Activated gamma-delta T cell (primary cell): ENCODE measurements around the gene SMARCAL1.

Source experiments
- DNase-seq: peaks from one replicate; lab custom pipeline; 2025; lab: John Stamatoyannopoulos, UW

The SMARCAL1 gene

DNA sequence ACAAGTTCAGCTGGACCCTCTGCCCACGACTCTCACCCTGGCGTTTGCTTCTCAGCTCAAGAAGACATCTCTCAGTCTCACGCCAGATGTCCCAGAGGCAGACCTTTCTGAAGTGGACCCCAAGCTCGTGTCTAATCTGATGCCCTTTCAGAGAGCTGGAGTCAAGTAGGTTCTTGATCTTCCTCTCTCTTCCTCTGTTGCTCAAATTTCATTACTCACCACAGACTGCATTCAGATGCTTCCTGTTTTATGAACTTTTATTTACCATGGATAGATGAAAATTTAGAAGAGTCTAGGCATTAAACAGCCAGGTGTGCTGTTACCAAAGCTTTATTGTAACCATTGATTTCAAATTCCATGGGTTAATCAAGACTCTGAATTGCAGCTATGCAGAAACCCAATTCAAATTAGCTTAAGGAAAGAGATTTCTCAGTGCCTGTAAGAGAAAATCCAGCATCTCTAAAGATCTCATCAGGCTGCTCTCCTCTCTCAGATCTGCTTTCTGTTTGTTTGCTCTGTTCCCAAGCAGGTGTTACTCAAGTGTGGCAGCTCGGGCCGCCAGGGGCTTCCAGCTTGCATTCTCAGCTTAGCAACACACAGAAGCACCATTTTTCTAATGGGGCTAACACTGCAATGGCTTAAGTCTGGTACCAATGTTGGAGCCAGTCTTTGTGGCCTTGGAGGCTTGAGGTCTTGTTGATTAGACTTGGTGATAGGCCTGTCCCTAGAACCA is 16.5 kb downstream of the SMARCAL1 start:
- DNase-seq: no peak

DNA sequence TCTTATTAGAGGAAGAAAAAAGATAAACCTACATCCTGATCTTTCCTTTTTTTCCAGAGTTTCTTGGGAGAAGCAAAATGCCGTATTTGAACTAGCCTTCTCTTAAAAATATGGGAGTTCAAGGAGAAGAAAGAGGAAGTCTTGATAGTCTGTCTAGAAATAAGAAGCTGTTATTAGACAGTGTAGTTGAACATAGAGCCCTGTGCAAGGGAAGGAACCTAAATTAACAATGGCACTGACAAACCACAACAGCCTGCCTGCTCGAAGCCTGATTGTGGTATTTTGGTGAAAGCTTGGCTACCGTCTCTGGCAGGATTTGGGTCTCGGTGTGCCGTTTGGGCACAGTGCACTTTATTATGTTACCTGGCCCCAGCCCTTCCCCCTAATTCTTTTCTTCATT is 17.1 kb downstream of the SMARCAL1 start:
- DNase-seq: no peak

- no peak for DNase-seq
Observed at GRCh38 chr2:216430811-216431530, 18.7 kb downstream of the SMARCAL1 start.

DNA sequence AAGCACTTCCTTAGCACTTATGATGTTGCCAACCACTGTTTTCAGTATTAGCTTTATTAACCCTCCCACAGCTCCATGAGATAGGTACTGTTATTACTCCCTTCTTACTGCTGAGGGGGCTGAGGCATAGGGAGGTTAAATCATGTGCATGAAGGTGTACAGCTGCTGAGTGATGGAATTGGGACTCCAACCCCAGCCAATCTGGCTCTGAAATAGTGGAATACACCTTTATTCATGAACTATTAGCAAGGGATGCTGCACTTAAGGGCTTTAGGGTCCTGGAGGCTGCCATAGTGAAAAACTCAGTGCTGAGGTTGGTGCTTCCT is 19.2 kb downstream of the SMARCAL1 start:
- DNase-seq: no peak

- no peak for DNase-seq
Observed at GRCh38 chr2:216436383-216436782, 24.1 kb downstream of the SMARCAL1 start.

GRCh38 chr2:216441308-216442010 is 29.2 kb downstream of the SMARCAL1 start:
- DNase-seq: no peak

GRCh38 chr2:216445501-216445900 is 33.2 kb downstream of the SMARCAL1 start:
- no peak for DNase-seq

DNA sequence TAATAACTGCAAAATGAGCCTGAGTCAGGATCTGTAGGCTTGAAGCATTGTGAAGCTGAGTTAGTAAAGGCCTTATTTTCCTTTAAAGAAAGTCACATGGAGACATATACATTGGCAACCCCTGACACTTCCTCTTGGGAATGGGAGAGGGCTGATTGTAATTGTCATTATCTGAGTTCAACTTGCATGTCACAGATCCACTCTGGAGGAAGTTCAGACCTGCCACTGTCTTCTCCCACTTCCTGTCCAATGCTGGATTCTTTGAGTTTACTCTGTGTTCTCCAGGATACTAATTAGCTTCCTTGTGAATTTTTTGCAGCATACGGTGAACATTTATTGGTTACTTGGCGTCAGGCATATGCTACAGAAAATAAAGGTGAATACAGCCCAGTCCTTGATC is 34.1 kb downstream of the SMARCAL1 start:
- DNase-seq: no peak

- DNase-seq: no peak
Observed at GRCh38 chr2:216447293-216447692, 35.0 kb downstream of the SMARCAL1 start.

GRCh38 chr2:216448829-216449228 is 36.5 kb downstream of the SMARCAL1 start:
- no peak for DNase-seq

- no peak for DNase-seq
Observed at GRCh38 chr2:216450346-216450745, 38.1 kb downstream of the SMARCAL1 start.

DNA sequence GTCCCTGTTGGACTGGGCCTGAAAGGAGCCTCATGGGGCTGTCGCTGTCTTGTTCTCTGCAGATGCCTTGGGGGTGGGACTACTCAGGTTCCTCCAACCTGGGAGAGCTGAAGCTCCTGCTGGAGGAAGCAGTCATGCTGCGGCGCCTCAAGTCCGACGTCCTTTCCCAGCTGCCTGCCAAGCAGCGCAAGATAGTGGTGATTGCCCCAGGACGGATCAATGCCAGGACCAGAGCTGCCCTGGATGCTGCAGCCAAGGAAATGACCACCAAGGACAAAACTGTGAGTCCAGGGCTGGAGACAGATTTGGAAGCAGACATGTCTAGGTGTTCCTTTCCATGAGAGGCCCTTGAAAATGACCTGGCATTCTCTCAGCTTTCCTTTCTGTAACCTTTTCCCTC is 38.5 kb downstream of the SMARCAL1 start:
- DNase-seq: no peak

DNA sequence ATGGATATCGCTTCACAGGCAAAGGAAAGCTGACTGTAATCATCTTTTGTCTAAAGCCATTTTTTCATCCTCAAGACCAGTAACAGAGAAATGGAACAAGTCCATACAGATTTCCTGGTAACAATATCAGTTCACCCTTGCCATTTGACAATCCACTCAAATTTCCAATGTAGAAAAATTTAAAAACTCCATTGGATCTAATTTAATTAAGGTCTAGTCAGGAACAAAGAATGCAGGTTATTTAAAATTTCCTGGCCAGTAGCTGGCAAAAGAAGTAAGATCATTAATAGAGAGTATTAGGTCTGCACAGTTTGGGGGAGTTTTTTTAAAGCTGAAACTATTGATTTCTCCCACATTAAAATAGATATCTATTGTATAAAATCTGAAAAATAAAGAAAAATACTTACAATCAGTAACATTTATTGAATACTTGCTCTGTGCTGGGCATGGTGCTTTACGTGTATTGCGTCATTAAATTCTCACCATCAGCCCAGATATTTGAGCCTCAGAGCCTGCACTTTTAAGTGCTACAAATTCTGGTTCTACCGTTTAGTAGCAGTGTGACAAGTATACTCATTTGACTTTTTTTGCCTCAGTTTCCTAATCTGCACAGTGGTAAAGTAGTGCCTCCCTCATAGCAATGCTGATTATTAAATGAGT is 41.8 kb downstream of the SMARCAL1 start:
- no peak for DNase-seq

- no peak for DNase-seq
Observed at GRCh38 chr2:216463148-216463547, 50.9 kb downstream of the SMARCAL1 start.

DNA sequence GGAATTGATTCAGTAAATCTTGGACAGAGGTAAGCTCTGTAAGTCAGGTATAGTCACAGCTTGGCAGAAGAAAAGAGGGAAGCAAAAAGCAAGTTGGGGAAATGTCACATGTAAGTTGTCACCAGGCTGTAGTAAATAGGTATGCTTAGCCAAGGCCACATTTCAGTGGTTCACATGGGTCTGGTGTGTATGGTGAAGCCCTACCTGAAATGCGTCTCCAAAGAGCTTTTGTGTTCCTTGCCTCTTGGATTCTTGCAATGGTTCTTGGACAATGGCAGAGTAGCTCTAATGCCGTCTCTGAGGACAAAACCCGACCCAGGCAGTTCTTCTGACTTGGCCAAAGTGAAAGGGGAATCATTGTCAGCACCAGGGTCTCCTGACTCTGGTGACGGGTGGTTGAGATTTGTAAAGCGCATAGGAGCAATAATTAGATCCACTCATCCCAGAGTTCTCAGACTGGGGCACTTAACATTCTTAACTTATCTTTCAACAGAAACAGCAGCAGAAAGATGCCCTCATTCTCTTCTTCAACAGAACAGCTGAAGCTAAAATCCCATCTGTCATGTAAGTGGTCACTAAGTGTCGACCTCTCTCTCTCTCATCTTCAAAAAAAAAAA is 51.9 kb downstream of the SMARCAL1 start:
- DNase-seq: no peak

GRCh38 chr2:216465579-216466195 is 53.4 kb downstream of the SMARCAL1 start:
- DNase-seq: no peak

- no peak for DNase-seq
Observed at GRCh38 chr2:216467845-216468244, 55.6 kb downstream of the SMARCAL1 start.

DNA sequence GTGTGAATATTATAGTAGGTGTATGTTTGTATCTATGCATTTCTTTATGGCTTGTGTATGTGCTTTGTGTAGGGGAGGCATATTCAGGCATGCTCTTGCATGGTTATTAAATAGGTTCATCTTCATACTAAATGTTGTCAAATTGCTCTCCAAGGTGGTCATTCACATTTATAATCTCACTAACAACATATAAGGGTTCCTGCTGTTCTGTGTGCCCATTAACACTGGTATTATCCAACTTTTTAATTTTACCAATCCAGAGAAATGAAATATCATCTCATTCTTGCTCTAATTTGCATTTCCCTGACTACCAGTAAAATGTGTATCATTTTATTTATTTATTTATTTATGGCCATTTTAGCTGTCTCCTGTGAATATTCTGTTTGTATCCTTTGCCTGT is 57.4 kb downstream of the SMARCAL1 start:
- DNase-seq: no peak

GRCh38 chr2:216473187-216473586 is 60.9 kb downstream of the SMARCAL1 start:
- no peak for DNase-seq

DNA sequence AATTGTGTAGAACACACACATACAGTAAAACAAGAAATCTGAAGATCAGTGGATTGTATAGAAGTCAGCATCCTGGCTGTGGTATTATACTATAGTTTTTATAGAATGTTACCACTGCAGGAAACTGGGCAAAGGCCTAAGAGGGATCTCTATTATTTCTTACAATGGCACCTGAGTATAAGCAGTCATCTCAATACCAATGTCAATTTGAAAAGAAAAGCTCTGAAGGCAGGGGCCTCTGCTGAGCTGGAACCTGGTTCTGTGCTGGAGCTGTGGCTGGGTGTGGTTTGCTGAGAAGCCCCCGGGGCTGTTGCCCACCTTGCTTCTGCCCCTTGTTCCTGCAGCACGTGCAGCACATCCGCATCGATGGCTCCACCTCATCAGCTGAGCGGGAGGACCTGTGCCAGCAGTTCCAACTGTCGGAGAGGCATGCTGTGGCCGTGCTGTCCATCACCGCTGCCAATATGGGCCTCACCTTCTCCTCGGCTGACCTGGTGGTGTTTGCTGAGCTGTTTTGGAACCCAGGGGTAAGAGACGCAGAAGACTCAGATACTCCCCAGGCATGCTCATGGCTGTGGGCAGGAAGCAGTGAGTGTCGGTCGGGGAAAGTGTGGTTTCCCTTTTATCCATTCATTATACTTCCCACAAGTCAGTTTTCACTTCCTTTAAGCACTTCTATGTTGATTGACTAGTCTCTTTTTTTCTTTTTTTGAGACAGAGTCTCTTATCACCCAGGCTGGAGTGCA is 62.8 kb downstream of the SMARCAL1 start:
- no peak for DNase-seq

GRCh38 chr2:216475767-216476166 is 63.5 kb downstream of the SMARCAL1 start:
- DNase-seq: no peak
